GM12878 (cell line): ENCODE data around the gene TRAPPC2B. TPM values are rescaled to one million over a fixed set of nuclear protein-coding genes. Genes with fewer than 3 reads are reported as not detected.

ENCODE experiments used
- CHD2 ChIP-seq: IDR thresholded peaks from 2 replicates; pipeline ENCODE4 v1.6.1; 2011; ENCODE audit warnings: low read depth, low read length, improper control_type of control experiment, borderline replicate concordance
- CREB1 ChIP-seq: IDR thresholded peaks from 2 replicates; pipeline ENCODE4 v1.6.1; 2012; ENCODE audit warnings: low read depth, mild to moderate bottlenecking, inconsistent platforms
- E2F4 ChIP-seq: IDR thresholded peaks from 2 replicates; pipeline ENCODE4 v1.6.1; 2012; ENCODE audit warnings: low read depth, low read length, improper control_type of control experiment
- E2F8 ChIP-seq: fragments of 450-650 bp; IDR thresholded peaks from 2 replicates; pipeline ENCODE4 v1.6.1; 2018; ENCODE audit warnings: mild to moderate bottlenecking, low read depth, moderate library complexity; ENCODE audit not compliant: partially characterized antibody
- LARP7 ChIP-seq: fragments of 450-650 bp; IDR thresholded peaks from 2 replicates; pipeline ENCODE4 v1.6.1; 2017; ENCODE audit warnings: mild to moderate bottlenecking
- MEF2A ChIP-seq: IDR thresholded peaks from 2 replicates; pipeline ENCODE4 v1.6.1; 2011; ENCODE audit warnings: low read depth, mild to moderate bottlenecking, low read length, moderate library complexity; ENCODE audit not compliant: insufficient read depth
- MLLT1 ChIP-seq: fragments of 450-650 bp; IDR thresholded peaks from 2 replicates; pipeline ENCODE4 v1.6.1; 2016; ENCODE audit warnings: mild to moderate bottlenecking
- MTA2 ChIP-seq: fragments of 450-650 bp; IDR thresholded peaks from 2 replicates; pipeline ENCODE4 v1.6.1; 2016; ENCODE audit warnings: low read depth, mild to moderate bottlenecking, moderate library complexity
- NBN ChIP-seq: fragments of 450-650 bp; IDR thresholded peaks from 2 replicates; pipeline ENCODE4 v1.6.1; 2016
- PBX3 ChIP-seq: IDR thresholded peaks from 2 replicates; pipeline ENCODE4 v1.6.1; 2011; ENCODE audit warnings: mild to moderate bottlenecking, low read depth, low read length, moderate library complexity; ENCODE audit not compliant: insufficient replicate concordance
- POLR2AphosphoS5 ChIP-seq: IDR thresholded peaks from 2 replicates; pipeline ENCODE4 v1.6.1; 2011; ENCODE audit warnings: mild to moderate bottlenecking, low read length, inconsistent platforms
- RAD21 ChIP-seq: IDR thresholded peaks from 2 replicates; pipeline ENCODE4 v1.6.1; 2011; ENCODE audit warnings: mild to moderate bottlenecking, low read depth, low read length, moderate library complexity; ENCODE audit not compliant: insufficient read depth
- SREBF1 ChIP-seq: IDR thresholded peaks from 2 replicates; pipeline ENCODE4 v1.6.1; 2012; ENCODE audit warnings: mild to moderate bottlenecking, low read length
- STAT1 ChIP-seq: fragments of 450-650 bp; conservative IDR thresholded peaks from 2 replicates; pipeline ENCODE4 v1.6.1; 2014; ENCODE audit warnings: antibody characterized with exemption, mild to moderate bottlenecking
- STAT3 ChIP-seq: IDR thresholded peaks from 2 replicates; pipeline ENCODE4 v1.6.1; 2011; ENCODE audit warnings: low read depth, low read length, improper control_type of control experiment
- ZBED1 ChIP-seq: IDR thresholded peaks from 2 replicates; pipeline ENCODE4 v1.6.1; 2016; ENCODE audit warnings: borderline replicate concordance
- ZBTB40 ChIP-seq: fragments of 450-650 bp; IDR thresholded peaks from 2 replicates; pipeline ENCODE4 v1.6.1; 2016; ENCODE audit warnings: mild to moderate bottlenecking, moderate library complexity, borderline replicate concordance
- ZNF217 ChIP-seq: fragments of 450-650 bp; IDR thresholded peaks from 2 replicates; pipeline ENCODE4 v1.6.1; 2017; ENCODE audit warnings: antibody characterized with exemption, mild to moderate bottlenecking
- polyA plus RNA-seq, 11 experiments: library from polyadenylated mRNA; depleted of rRNA in 4 of 11; unstranded in 6 of 11; stranded (reverse) in 5 of 11; fragments of >200 nt; fragmentation: Nextera tagmentation in 4 of 11; fragmentation: Illumina TruSeq in 1 of 11; extraction: Ambion mirVana in 4 of 11; extraction: Trizol in 1 of 11; gene quantifications; 1 replicate in 1 of 11; 2 replicates in 10 of 11; pipeline versions ENCODE4 v1.2.1 to v1.2.3, GENCODE V29; 2011 to 2016; ENCODE audit warnings: inconsistent platforms in 2 of 11, missing spikeins in 2 of 11, low read depth in 1 of 11
- total RNA-seq, 4 experiments: library from RNA; depleted of rRNA in 3 of 4; stranded (reverse); fragments of >200 nt in 3 of 4; fragmentation: Illumina TruSeq in 1 of 4; extraction: Trizol in 1 of 4; gene quantifications; 2 replicates each; pipeline versions ENCODE4 v1.2.1 to v1.2.3, GENCODE V29; 2013 to 2021

TRAPPC2B gene
- total and polyA plus RNA-seq, 10 of the 15 experiments (the other 5 are each of a cell fraction or from before 2014, with no cell fraction given), result 10.6 to 86.4 (median 25.6) TPM

GRCh38 chr19:57410877-57411671 lies 47.7 kb downstream of the TRAPPC2B start, which contains the start of gene ZNF17 (continued):
- TF ChIP-seq E2F4 (no peak), ZBTB40 (peak; percentile 92), CHD2 (peak; percentile 94), MTA2 (no peak), MEF2A (no peak), STAT3 (0 out of 2 replicates have a peak, but pooled peaks have one; percentile 19), SREBF1 (peak; percentile 67), NBN (no peak), LARP7 (peak; percentile 54; the same call in 1 of the 2 replicates), ZNF217 (no peak), POLR2AphosphoS5 (peak; percentile 84), PBX3 (peak; percentile 95), E2F8 (peak; percentile 47), RAD21 (no peak), CREB1 (peak; percentile 92), MLLT1 (0 out of 2 replicates have a peak, but pooled peaks have one; percentile 25), STAT1 (no peak), ZBED1 (no peak)
- TF ChIP-seq, all 136 proteins: peak for 41
